GM12878 (cell line): ENCODE data around the gene ZBTB32. TPM values are rescaled to one million over a fixed set of nuclear protein-coding genes. Genes with fewer than 3 reads are reported as not detected.
A peak's percentile ranks its signal among the peaks of the same experiment; 100 is the strongest.

Experiments used
- ATAC-seq: fragments of 200-7000 bp; cut with Tn5 transposase; 3 replicates; pipeline ENCODE4 v1.9.1; 2020; ENCODE audit warnings: mild to moderate bottlenecking, moderate library complexity
- BruUV-seq: library from RNA; stranded (reverse); fragments of 400-500 nt; replicated peaks from 2 replicates; lab custom pipeline; 2021; lab: Mats Ljungman, UMichigan
- CTCF ChIA-PET: fragments of 300-600 bp; sonication (Branson Sonifier 250); formaldehyde crosslinking; extraction: SDS; loops from one replicate; lab custom pipeline; 2021; ENCODE audit warnings: inconsistent platforms; lab: Yijun Ruan, JAX
- POLR2A ChIA-PET: fragments of 350-600 bp; formaldehyde crosslinking; extraction: SDS; loops from one replicate; lab custom pipeline; 2021; ENCODE audit warnings: inconsistent platforms; lab: Charles Lee
- RAD21 ChIA-PET: fragments of 300-600 bp; sonication (Branson Sonifier 250); formaldehyde crosslinking; loops from one replicate; lab custom pipeline; 2023; ENCODE audit warnings: antibody characterized with exemption; ENCODE audit not compliant: unreplicated experiment; lab: Charles Lee
- SMC1A ChIA-PET: fragments of 300-600 bp; sonication (Branson Sonifier 250); formaldehyde crosslinking; loops from one replicate; lab custom pipeline; 2023; ENCODE audit not compliant: unreplicated experiment, uncharacterized antibody; lab: Charles Lee
- DNase-seq: peaks from one replicate; pipeline ENCODE4 v3.0.0-alpha.2; 2011; ENCODE audit warnings: low read depth, low spot score
- FAIRE-seq: peaks from 3 replicates; lab custom pipeline; 2011; peaks lifted over from hg19 to GRCh38; lab: Jason Lieb, UNC
- H2AFZ ChIP-seq: 2 replicates; pipeline ENCODE4 v1.6.0; 2011; ENCODE audit warnings: low read depth, low read length, control low read depth; ENCODE audit not compliant: control insufficient read depth
- H3K27ac ChIP-seq: 2 replicates; pipeline ENCODE4 v1.5.1; 2011; ENCODE audit warnings: control low read depth; ENCODE audit not compliant: control insufficient read depth, insufficient read depth
- H3K27me3 ChIP-seq, 2 experiments: replicated peaks in 1 of 2; 2 replicates each; pipeline versions ENCODE4 v1.6.0 to v1.6.1; 2011; ENCODE audit warnings: low read length in 1 of 2; ENCODE audit not compliant: control insufficient read depth in 2 of 2, insufficient read depth in 2 of 2
- H3K36me3 ChIP-seq, 2 experiments: 2 replicates each; pipeline ENCODE4 v1.5.1; 2011; ENCODE audit warnings: low read length in 1 of 2; ENCODE audit not compliant: control insufficient read depth in 2 of 2, insufficient read depth in 2 of 2
- H3K4me1 ChIP-seq: 2 replicates; pipeline ENCODE4 v1.6.1; 2011; ENCODE audit warnings: mild to moderate bottlenecking, low read length, moderate library complexity, mixed read lengths; ENCODE audit not compliant: control insufficient read depth, insufficient read depth
- H3K4me2 ChIP-seq: 2 replicates; pipeline ENCODE4 v1.6.0; 2011; ENCODE audit warnings: control low read depth; ENCODE audit not compliant: control insufficient read depth, insufficient read depth
- H3K4me3 ChIP-seq: fragments of 200-600 bp; sonication (generic); 2 replicates; pipeline ENCODE4 v1.5.1; 2016
- H3K79me2 ChIP-seq: 2 replicates; pipeline ENCODE4 v1.6.0; 2011; ENCODE audit warnings: low read length; ENCODE audit not compliant: control insufficient read depth, insufficient read depth
- H3K9ac ChIP-seq: 2 replicates; pipeline ENCODE4 v1.8.0; 2011; ENCODE audit warnings: low read length, control low read depth, mixed read lengths; ENCODE audit not compliant: control insufficient read depth, insufficient read depth
- H3K9me3 ChIP-seq: replicated peaks from 3 replicates; pipeline ENCODE4 v1.5.1; 2011; ENCODE audit warnings: mild to moderate bottlenecking, low read length; ENCODE audit not compliant: control insufficient read depth, insufficient read depth
- H4K20me1 ChIP-seq: 2 replicates; pipeline ENCODE4 v1.6.0; 2011; ENCODE audit not compliant: control insufficient read depth, insufficient read depth
- BCL3 ChIP-seq: IDR thresholded peaks from 2 replicates; pipeline ENCODE4 v1.6.1; 2011; ENCODE audit warnings: borderline replicate concordance, low read depth, mild to moderate bottlenecking, moderate library complexity, low read length; ENCODE audit not compliant: insufficient read depth, poor library complexity, severe bottlenecking
- CBFB ChIP-seq: IDR thresholded peaks from 2 replicates; pipeline ENCODE4 v1.6.1; 2016; ENCODE audit warnings: antibody characterized with exemption, low read depth
- CHD1 ChIP-seq: IDR thresholded peaks from 2 replicates; pipeline ENCODE4 v1.6.1; 2012; ENCODE audit warnings: low read depth, low read length, improper control_type of control experiment
- CREB1 ChIP-seq: IDR thresholded peaks from 2 replicates; pipeline ENCODE4 v1.6.1; 2012; ENCODE audit warnings: low read depth, mild to moderate bottlenecking, inconsistent platforms
- CREM ChIP-seq: IDR thresholded peaks from 2 replicates; pipeline ENCODE4 v1.6.1; 2014; ENCODE audit warnings: antibody characterized with exemption, low read depth
- CUX1 ChIP-seq: IDR thresholded peaks from 2 replicates; pipeline ENCODE4 v1.6.1; 2012; ENCODE audit warnings: improper control_type of control experiment, low read depth, low read length; ENCODE audit not compliant: insufficient replicate concordance
- FOXK2 ChIP-seq: fragments of 450-650 bp; IDR thresholded peaks from 2 replicates; pipeline ENCODE4 v1.6.1; 2017; ENCODE audit warnings: mild to moderate bottlenecking, moderate library complexity
- MTA3 ChIP-seq: IDR thresholded peaks from 2 replicates; pipeline ENCODE4 v1.6.1; 2012; ENCODE audit warnings: low read length, inconsistent platforms, borderline replicate concordance
- MXI1 ChIP-seq: fragments of 150-350 bp; IDR thresholded peaks from 2 replicates; pipeline ENCODE4 v1.6.1; 2011; ENCODE audit warnings: low read depth, mild to moderate bottlenecking, inconsistent platforms, low read length, improper control_type of control experiment
- NFYB ChIP-seq: IDR thresholded peaks from 2 replicates; pipeline ENCODE4 v1.6.1; 2011; ENCODE audit warnings: low read depth, mild to moderate bottlenecking, low read length, improper control_type of control experiment, moderate library complexity; ENCODE audit not compliant: insufficient read depth
- PAX8 ChIP-seq: fragments of 450-650 bp; IDR thresholded peaks from 2 replicates; pipeline ENCODE4 v1.6.1; 2017; ENCODE audit warnings: mild to moderate bottlenecking, moderate library complexity
- POLR2A ChIP-seq: IDR thresholded peaks from 2 replicates; pipeline ENCODE4 v1.6.1; 2011; ENCODE audit warnings: low read depth, mild to moderate bottlenecking, low read length
- POLR2AphosphoS5 ChIP-seq: IDR thresholded peaks from 2 replicates; pipeline ENCODE4 v1.6.1; 2011; ENCODE audit warnings: mild to moderate bottlenecking, low read length, inconsistent platforms
- TCF3 ChIP-seq: IDR thresholded peaks from 2 replicates; pipeline ENCODE4 v1.6.1; 2012; ENCODE audit warnings: low read depth, mild to moderate bottlenecking, low read length, borderline replicate concordance; ENCODE audit not compliant: insufficient read depth
- ZSCAN29 ChIP-seq: fragments of 450-650 bp; IDR thresholded peaks from 2 replicates; pipeline ENCODE4 v1.6.1; 2017; ENCODE audit warnings: mild to moderate bottlenecking, moderate library complexity
- WGBS: methylation state at CpG from one replicate; pipeline ENCODE4 v1.1.6; 2016; ENCODE audit warnings: low lambda C conversion rate; ENCODE audit not compliant: insufficient replicate concordance, insufficient coverage; ENCODE audit errors: missing lambda C conversion rate; 5-methylcytosine and 5-hydroxymethylcytosine counted together
- in situ Hi-C: fragments of 300-500 bp; cut with MboI; formaldehyde crosslinking; loops from 9 replicates; pipeline ENCODE4 v1.14.3; 2018; ENCODE audit warnings: mixed read lengths
- intact Hi-C: fragments of 100-400 bp; cut with micrococcal nuclease; formaldehyde crosslinking; loops from one replicate; pipeline ENCODE4 v1.14.2; 2022; ENCODE audit not compliant: unreplicated experiment
- polyA plus RNA-seq, 11 experiments: library from polyadenylated mRNA; depleted of rRNA in 4 of 11; unstranded in 6 of 11; stranded (reverse) in 5 of 11; fragments of >200 nt; fragmentation: Nextera tagmentation in 4 of 11; fragmentation: Illumina TruSeq in 1 of 11; extraction: Ambion mirVana in 4 of 11; extraction: Trizol in 1 of 11; gene quantifications; 1 replicate in 1 of 11; 2 replicates in 10 of 11; pipeline versions ENCODE4 v1.2.1 to v1.2.3, GENCODE V29; 2011 to 2016; ENCODE audit warnings: inconsistent platforms in 2 of 11, missing spikeins in 2 of 11, low read depth in 1 of 11
- total RNA-seq, 4 experiments: library from RNA; depleted of rRNA in 3 of 4; stranded (reverse); fragments of >200 nt in 3 of 4; fragmentation: Illumina TruSeq in 1 of 4; extraction: Trizol in 1 of 4; gene quantifications; 2 replicates each; pipeline versions ENCODE4 v1.2.1 to v1.2.3, GENCODE V29; 2013 to 2021

ZBTB32 gene
- total and polyA plus RNA-seq, 10 of the 15 experiments (the other 5 are each of a cell fraction or from before 2014, with no cell fraction given) = 1.0 to 46.7 (median 16.0) TPM

GRCh38 chr19:35739275-35740107 is 35.1 kb downstream of the ZBTB32 start:
- SMC1A ChIA-PET = interaction anchor here (1.2 to 1.7 kb wide), 3 partner anchors 26 to 45 kb away, joined by 3 to 7 read pairs (median 7); no protein-coding TSS in a partner anchor
- WGBS = 89% methylated on average over 29 of the region's 29 CpGs
- H3K36me3 ChIP-seq = peaks cover 13 to 28% of the 10 kb centered on the region in 2 experiments; a peak in 3 of 4 replicates
- H3K9me3 ChIP-seq = no peaks in the 10 kb centered on the region
- no peaks in the 10 kb centered on the region for H3K27me3 ChIP-seq
- DNase-seq = no peak
- no peak for ATAC-seq
- CTCF ChIA-PET = interaction anchor here (1.0 to 1.3 kb wide), 2 partner anchors 11 to 143 kb away, joined by 3 read pairs; no protein-coding TSS in a partner anchor
- H3K4me1 ChIP-seq = peaks cover 26% of the 10 kb centered on the region
- no TSS peak for BruUV-seq
- no peak overlapping the region for H2AFZ ChIP-seq
- H4K20me1 ChIP-seq = no peaks in the 10 kb centered on the region
- H3K9ac ChIP-seq = peak overlapping the region; percentile 57; the same call in 1 of the 2 replicates
- in situ Hi-C loops (no loop called here), intact Hi-C loops (loop anchor here (2.0 kb wide), 2 partner anchors 23 to 47 kb away; no protein-coding TSS in a partner anchor)
- peak overlapping the region; percentile 83 for H3K4me3 ChIP-seq
- no peak overlapping the region for H3K27ac ChIP-seq
- RAD21 ChIA-PET = interaction anchor here (1.0 to 2.5 kb wide), 6 partner anchors 21 to 45 kb away, joined by 4 to 18 read pairs (median 8); no protein-coding TSS in a partner anchor
- POLR2A ChIA-PET = interaction anchor here (0.9 to 7.1 kb wide), 6 partner anchors 9 to 192 kb away, joined by 4 to 91 read pairs (median 4); partner anchors contain the start of gene LIN37
- TF ChIP-seq TCF3 (no peak), CREM (no peak), CHD1 (no peak), MXI1 (no peak), BCL3 (peak; percentile 50), CREB1 (no peak), CBFB (no peak), MTA3 (0 out of 2 replicates have a peak, but pooled peaks have one; percentile 49), POLR2A (peak; percentile 70), NFYB (no peak), CUX1 (no peak), POLR2AphosphoS5 (0 out of 2 replicates have a peak, but pooled peaks have one; percentile 12), PAX8 (no peak), FOXK2 (no peak), ZSCAN29 (no peak)
- H3K4me2 ChIP-seq = peak overlapping the region; percentile 99
- no peak for FAIRE-seq
- peaks cover 23% of the 10 kb centered on the region for H3K79me2 ChIP-seq
